Head of caudate nucleus (tissue), 42 donors: ENCODE results near the gene PIEZO1.
"Not testable (repeated sequence)": the region's sequence is repeated elsewhere in the genome, so short reads cannot be mapped to it uniquely, and the experiment has no call there.

ENCODE experiments used
- DNase-seq, 42 donors: peaks; one replicate each; pipeline versions ENCODE4 v3.0.0 to v3.0.0-alpha.2; 2020 to 2021; ENCODE audit warnings: mixed read lengths in 7 of 42
- intact Hi-C: fragments of 100-400 bp; cut with DNase I; formaldehyde crosslinking; loops from one replicate; pipeline ENCODE4 v1.15.0; 2022

Gene PIEZO1

DNA sequence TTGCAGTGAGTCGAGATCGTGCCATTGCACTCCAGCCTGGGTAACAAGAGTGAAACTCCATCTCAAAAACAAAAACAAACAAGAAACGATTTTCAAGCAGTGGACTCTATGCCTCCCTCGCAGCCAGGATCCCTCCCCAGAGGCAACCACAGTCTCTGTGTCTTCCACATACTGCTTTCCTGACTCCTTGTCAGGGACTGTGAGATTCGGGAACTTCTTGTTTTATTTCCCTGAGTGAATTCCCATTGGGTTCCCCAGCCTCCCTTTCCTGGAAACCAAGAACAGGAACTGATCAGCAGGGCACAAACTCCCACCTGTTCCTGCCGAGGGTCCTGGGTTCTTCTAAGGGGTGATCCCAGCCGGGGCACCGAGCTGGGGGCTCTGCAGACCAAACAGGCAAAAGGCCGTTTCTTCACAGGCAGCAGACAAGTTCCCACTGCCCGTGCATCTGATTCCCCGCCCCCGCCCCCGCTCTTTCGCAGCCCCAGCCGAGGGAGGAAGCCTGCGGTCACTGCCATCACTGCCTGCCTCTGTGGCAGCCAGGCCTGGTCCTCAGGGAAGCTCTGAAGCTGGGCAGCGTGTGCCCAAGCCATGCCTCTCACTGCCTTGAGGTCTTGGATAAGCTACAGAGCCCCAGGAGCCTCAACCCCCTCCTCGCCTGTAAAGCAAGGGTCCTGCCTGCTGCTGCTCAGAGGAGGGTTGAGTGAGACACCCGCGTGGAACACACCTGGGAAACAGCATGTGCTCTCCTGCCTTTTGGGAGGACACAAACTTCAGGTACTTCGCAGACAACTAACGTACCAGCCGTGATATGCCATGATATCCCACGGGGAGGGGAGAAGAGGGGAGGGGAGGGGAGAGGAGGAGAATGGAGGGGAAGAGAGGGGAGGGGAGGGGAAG is 5.5 kb upstream of the PIEZO1 start:
- intact Hi-C loops = no loop called here
- peak in 3 of 42 donors; percentile 49 to 53 (median 51) for DNase-seq

GRCh38 chr16:88789594-88789993 is 4.6 kb upstream of the PIEZO1 start:
- intact Hi-C loops = loop anchor here (2.0 kb wide), 1 partner anchor 47 kb away; no protein-coding TSS in a partner anchor

GRCh38 chr16:88788749-88789148 is 3.7 kb upstream of the PIEZO1 start:
- not testable (repeated sequence) for DNase-seq
- intact Hi-C loops = loop anchor here (2.0 kb wide), 1 partner anchor 46 kb away; no protein-coding TSS in a partner anchor

More at GRCh38 chr16:88789594-88789993, 4.6 kb upstream of the PIEZO1 start:
- DNase-seq = peak in 1 of 42 donors; percentile 40

- no peak for DNase-seq
- intact Hi-C loops = loop anchor here (2.0 kb wide), 1 partner anchor 45 kb away; no protein-coding TSS in a partner anchor
Measured at GRCh38 chr16:88787579-88788314, 2.7 kb upstream of the PIEZO1 start.

GRCh38 chr16:88784856-88785105 is 239 bp downstream of the PIEZO1 start:
- DNase-seq = no peak
- intact Hi-C loops = loop anchor here (2.0 kb wide), 1 partner anchor 48 kb away; no protein-coding TSS in a partner anchor

DNA sequence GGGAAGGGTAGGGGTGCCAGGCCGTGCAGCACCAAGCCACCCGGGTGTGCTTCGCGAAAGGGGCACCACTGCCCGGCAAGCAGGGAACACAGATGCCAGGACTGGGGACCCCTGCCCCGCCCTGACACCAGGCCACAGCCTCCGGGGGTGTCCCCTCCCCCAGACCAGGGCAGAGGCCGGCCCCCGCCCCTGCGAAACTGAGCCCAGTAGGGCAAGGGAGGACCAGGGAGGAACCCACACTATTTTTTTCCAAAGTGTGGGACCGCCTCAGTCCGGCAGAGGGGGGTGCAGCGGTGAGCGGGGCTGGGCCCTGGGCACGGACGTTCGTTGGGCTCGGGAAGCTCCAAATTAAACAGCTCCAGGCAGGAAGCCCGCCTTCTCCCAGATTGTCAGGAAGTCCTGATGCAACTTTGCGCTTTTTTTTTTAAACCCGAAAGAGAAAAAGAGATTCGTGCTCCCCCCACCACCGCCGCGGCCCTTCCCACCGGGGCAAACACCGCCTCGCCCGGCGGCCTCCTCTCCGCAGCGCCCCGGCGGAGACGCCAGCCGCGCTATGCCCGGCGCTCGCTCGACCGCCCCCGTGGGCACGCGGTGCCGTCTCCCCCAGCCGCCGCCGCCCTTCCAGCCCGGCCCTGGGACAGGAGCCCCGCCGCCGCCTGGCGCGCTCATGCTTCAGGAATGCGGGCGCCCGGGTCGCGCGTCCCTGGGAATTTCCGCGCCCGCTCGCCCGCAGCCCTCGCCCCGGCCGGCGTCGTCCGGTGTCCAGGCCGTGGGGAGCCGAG is 755 bp downstream of the PIEZO1 start:
- intact Hi-C loops = loop anchor here (2.0 kb wide), 1 partner anchor 47 kb away; no protein-coding TSS in a partner anchor
- peak in 14 of 42 donors; percentile 35 to 69 (median 50) for DNase-seq

DNA sequence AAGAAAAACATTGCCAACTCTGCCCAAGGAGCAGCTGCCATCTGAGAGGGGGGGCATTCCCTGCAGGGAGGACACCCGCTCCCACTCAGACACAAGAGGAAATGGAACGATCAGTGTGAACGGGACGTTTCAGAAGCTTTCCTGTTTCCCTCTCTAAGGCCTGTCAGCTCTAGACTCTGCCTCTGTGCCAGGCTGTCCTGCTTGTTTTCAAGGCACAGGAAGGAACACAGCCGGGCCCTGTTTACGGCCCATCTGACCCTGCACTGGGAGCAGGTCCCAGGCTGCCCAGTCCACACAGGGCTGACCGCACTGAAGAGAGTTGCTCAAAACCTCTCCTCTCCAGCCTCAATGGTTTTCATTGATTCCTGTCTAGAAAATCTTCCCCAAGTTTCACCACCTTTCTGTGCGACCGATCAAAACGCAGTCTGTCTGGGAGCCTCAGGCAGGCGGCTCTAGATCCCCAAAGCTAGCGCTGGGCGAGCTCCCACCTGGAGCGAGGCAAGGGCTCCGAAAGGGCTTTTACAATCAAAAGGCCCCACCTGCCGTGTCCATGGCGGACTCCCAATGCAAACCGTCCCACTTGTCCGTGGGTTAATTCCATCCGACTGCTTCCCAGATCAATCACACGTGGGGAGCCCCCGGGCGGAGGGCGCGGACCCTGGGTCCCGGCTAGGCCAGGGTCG is 1.5 kb downstream of the PIEZO1 start:
- DNase-seq = peak in 40 of 42 donors; percentile 45 to 85 (median 70)

DNA sequence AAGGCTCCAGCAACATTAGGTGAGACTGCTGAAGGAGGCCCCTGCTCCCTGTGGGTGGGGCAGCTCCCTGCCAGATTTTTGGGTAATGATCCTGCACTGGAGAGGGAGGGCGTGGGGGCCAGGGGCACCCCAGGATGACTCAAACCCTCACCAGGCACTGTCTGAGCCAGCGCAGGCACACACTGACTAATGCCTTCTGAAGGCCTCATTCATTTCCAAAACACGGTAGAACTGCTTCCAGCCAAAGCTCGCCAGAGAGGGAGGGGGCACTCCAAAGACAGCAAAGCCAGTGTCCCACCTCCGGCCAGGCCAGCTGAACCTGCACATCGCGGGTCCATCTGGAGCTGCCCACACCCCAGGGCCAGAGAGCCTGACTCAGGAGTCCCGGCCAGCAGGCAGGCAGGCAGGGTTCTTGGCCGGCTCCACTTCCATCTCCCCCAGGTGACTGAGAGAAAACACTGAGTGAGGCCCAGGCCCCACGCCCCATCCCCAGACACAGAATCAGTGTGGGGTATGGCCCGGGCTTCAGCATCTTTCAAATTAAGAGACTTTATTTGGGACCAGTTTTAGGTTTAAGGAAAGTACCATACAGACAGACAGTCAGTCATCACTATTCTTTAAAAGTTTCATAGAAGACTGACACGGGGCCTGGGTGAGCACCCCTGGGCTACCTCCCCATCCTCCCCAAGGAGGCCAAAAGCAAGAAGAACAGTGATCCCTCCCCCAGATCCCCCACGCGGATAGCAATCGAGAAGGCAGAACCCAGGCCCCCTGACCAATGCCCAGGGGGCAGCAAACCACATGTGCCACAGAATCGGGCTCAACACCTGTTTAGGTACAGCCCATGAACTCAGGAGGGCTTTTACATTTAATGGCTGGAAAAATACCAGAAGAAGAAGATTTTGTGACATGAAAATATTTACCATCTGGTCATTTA is 2.3 kb downstream of the PIEZO1 start:
- DNase-seq = peak in 11 of 42 donors; percentile 25 to 84 (median 56)
- intact Hi-C loops = no loop called here

More for the DNA sequence above, 1.5 kb downstream of the PIEZO1 start:
- intact Hi-C loops = loop anchor here (2.0 kb wide), 1 partner anchor 47 kb away; no protein-coding TSS in a partner anchor

GRCh38 chr16:88781140-88782077 is 3.6 kb downstream of the PIEZO1 start:
- intact Hi-C loops = no loop called here
- DNase-seq = peak in 8 of 42 donors; percentile 33 to 56 (median 40)

GRCh38 chr16:88780142-88781062 is 4.6 kb downstream of the PIEZO1 start:
- intact Hi-C loops = no loop called here

DNA sequence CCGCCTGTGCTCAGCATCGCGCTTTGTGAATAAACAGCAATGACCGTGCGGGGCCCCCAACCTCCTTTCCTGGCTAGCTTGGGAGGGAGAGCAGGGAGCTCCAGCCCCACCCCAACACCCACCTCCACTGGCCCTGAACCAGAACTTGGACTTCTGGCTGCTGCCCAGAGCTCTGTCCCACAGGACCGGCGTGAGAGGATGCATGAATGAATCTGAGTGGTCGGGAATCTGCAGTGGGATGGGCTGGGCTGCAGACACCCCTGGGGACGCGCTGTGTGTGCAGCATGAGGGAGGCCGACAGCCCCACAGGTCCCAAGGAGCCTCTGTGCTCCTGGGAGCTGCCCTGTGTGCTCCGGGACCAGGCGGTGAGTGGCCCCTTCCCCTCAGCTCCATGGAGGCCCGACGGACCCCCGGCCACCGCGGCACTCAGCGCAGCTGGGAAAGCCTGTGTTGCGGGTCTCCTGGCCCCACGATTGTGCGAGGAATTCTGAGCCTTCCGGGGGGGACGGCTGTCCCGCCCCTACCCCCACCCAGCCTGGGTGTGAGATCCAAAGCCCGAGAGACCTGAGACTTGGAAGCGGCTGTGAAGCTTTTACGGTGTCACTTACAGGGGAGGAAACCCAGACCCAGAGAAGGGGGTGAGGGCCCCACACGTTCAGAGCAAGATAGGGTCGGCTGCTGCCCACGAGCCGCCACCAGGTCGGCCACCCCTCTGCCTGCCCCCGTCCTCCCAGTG is 5.4 kb downstream of the PIEZO1 start:
- intact Hi-C loops = no loop called here
- no peak for DNase-seq

More at GRCh38 chr16:88780142-88781062, 4.6 kb downstream of the PIEZO1 start:
- no peak for DNase-seq

DNA sequence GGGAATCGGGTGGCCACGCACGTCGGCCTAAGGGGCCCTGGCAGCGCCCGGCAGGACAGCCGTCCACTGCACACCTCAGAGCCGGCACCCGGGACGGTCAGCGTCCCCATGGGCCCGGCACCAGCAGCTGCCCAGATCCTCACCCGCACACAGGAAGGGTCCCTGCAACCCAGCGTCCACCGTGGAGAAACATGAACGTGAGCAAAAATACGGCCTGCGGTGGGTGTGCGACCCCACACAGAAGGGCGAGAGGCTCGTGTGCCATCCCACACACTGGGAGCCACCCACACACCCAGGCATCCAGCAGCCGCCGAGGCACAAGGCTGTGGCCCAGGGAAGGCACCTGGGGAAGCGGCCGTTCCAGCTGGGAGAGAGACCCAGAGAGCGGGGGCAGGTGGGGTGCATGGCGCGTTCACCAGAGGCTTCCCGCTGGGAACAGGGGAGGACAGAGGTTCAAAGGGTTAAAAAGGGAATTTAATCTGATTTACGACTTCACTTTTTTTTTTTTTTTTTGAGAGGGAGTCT is 6.4 kb downstream of the PIEZO1 start:
- intact Hi-C loops = no loop called here
- no peak for DNase-seq

DNA sequence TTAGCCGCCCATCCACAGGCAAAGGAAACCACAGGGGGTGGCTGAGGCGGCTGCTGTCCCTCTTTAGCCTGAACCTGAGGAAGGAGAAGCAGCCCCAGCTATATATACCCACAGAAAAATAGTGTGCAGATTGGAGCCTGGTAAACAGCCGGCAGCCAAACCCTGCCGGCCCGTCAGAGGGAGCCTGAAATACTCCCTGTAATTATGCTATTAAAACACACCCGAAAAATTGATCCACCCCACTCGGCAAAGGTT is 6.8 kb downstream of the PIEZO1 start:
- no peak for DNase-seq
- intact Hi-C loops = no loop called here

DNA sequence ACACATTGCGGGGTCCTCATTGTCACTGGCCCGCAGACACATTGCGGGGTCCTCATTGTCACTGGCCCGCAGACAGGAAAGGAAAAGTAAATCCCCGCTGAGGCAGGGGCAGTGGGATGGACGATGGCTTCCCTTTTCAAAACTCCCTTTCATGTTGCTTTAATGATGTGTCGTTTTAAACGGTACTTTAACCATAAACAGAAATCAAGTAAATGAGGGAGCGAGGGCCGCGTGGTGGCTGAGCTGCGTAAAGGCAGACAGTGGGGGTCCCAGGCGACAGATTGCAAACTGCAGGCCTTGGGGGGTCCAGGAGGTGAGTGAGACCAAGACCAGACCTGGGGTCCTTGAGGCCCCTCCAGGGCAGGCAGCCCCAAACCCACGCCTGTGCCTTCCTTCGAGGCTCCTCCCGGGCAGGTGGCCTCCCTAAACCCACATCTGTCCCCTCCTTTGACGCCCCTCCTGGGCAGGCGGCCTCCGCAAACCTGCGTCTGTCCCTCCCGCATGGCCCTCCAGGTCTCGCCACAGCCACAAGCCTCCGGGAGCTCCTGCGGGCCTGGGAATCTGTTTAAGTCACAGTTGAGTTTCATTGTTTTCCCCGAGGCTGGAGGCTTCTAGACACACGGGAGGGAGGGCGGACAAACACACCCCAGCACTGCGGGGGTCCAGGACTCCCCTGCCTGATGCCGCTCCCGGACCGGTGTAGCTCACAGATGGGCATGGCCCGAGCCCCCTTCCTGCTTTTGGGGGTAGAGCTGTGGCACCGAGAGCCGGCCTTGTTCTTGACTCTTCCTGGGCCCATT is 7.3 kb downstream of the PIEZO1 start:
- intact Hi-C loops = no loop called here
- DNase-seq = no peak
